HL-60 (cell line): Measurements from ENCODE around the gene DCC.

ENCODE experiments used
- DNase-seq, 2 experiments: peaks; one replicate each; pipeline ENCODE4 v3.0.0-alpha.2; 2010 to 2020; ENCODE audit warnings: low read depth in 1 of 2, low spot score in 1 of 2
- H3K27ac ChIP-seq: fragments of 250-450 bp; sonication (Bioruptor Pico); replicated peaks from 2 replicates; pipeline ENCODE4 v1.5.1; 2020; ENCODE audit warnings: mild to moderate bottlenecking, moderate library complexity
- H3K27me3 ChIP-seq: fragments of 250-450 bp; sonication (Bioruptor Pico); 2 replicates; pipeline ENCODE4 v1.5.1; 2021; ENCODE audit warnings: mild to moderate bottlenecking, moderate library complexity; ENCODE audit not compliant: insufficient read depth, poor library complexity, severe bottlenecking
- H3K4me3 ChIP-seq: replicated peaks from 2 replicates; pipeline ENCODE4 v1.5.1; 2011; ENCODE audit warnings: mild to moderate bottlenecking, control low read depth, low read length; ENCODE audit not compliant: insufficient read depth
- GABPA ChIP-seq: IDR thresholded peaks from 2 replicates; pipeline ENCODE4 v1.6.1; 2012; ENCODE audit warnings: low read depth
- POLR2AphosphoS5 ChIP-seq: IDR thresholded peaks from 2 replicates; pipeline ENCODE4 v1.6.1; 2012; ENCODE audit warnings: low read depth
- SPI1 ChIP-seq: IDR thresholded peaks from 2 replicates; pipeline ENCODE4 v1.6.1; 2012; ENCODE audit warnings: low read depth, mild to moderate bottlenecking, borderline replicate concordance
- TF ChIP-seq, protein P1 (sequence below): IDR thresholded peaks from 2 replicates; pipeline ENCODE4 v1.6.1; 2012; ENCODE audit warnings: low read depth; ENCODE audit not compliant: insufficient replicate concordance
- TF ChIP-seq, protein P2 (sequence below): IDR thresholded peaks from one replicate; pipeline ENCODE4 v1.5.1; 2011; ENCODE audit warnings: low read length, control low read depth, inconsistent platforms; ENCODE audit not compliant: insufficient read depth

DCC gene

DNA sequence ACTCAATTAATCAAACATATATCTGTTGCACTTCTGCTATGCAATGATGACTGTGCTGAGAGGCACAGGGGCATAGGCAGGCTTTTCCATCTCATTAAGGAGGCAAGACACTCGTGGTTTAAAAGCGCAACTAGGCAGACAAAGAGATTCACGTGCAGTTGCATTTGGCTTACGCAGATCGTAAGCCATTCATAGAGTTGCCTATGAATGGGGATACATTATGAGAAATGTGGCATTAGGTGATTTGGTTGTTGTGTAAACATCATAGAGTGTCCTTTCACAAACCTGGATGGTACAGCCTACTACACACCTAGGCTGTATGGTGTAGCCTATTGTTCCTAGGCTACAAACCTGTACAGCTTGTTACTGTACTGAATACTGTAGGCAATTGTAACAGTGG lies 284.7 kb downstream of the DCC start:
- Histone ChIP-seq H3K4me3 (no peak overlapping the region), H3K27me3 (no peaks in the 10 kb centered on the region), H3K27ac (no peak overlapping the region)
- TF ChIP-seq, protein P1, sequence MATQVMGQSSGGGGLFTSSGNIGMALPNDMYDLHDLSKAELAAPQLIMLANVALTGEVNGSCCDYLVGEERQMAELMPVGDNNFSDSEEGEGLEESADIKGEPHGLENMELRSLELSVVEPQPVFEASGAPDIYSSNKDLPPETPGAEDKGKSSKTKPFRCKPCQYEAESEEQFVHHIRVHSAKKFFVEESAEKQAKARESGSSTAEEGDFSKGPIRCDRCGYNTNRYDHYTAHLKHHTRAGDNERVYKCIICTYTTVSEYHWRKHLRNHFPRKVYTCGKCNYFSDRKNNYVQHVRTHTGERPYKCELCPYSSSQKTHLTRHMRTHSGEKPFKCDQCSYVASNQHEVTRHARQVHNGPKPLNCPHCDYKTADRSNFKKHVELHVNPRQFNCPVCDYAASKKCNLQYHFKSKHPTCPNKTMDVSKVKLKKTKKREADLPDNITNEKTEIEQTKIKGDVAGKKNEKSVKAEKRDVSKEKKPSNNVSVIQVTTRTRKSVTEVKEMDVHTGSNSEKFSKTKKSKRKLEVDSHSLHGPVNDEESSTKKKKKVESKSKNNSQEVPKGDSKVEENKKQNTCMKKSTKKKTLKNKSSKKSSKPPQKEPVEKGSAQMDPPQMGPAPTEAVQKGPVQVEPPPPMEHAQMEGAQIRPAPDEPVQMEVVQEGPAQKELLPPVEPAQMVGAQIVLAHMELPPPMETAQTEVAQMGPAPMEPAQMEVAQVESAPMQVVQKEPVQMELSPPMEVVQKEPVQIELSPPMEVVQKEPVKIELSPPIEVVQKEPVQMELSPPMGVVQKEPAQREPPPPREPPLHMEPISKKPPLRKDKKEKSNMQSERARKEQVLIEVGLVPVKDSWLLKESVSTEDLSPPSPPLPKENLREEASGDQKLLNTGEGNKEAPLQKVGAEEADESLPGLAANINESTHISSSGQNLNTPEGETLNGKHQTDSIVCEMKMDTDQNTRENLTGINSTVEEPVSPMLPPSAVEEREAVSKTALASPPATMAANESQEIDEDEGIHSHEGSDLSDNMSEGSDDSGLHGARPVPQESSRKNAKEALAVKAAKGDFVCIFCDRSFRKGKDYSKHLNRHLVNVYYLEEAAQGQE, result no peak
- TF ChIP-seq, protein P2, sequence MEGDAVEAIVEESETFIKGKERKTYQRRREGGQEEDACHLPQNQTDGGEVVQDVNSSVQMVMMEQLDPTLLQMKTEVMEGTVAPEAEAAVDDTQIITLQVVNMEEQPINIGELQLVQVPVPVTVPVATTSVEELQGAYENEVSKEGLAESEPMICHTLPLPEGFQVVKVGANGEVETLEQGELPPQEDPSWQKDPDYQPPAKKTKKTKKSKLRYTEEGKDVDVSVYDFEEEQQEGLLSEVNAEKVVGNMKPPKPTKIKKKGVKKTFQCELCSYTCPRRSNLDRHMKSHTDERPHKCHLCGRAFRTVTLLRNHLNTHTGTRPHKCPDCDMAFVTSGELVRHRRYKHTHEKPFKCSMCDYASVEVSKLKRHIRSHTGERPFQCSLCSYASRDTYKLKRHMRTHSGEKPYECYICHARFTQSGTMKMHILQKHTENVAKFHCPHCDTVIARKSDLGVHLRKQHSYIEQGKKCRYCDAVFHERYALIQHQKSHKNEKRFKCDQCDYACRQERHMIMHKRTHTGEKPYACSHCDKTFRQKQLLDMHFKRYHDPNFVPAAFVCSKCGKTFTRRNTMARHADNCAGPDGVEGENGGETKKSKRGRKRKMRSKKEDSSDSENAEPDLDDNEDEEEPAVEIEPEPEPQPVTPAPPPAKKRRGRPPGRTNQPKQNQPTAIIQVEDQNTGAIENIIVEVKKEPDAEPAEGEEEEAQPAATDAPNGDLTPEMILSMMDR, result no peak
- TF ChIP-seq GABPA, result no peak
- TF ChIP-seq POLR2AphosphoS5, result no peak
- no peak for TF ChIP-seq SPI1
- no peak for DNase-seq

DNA sequence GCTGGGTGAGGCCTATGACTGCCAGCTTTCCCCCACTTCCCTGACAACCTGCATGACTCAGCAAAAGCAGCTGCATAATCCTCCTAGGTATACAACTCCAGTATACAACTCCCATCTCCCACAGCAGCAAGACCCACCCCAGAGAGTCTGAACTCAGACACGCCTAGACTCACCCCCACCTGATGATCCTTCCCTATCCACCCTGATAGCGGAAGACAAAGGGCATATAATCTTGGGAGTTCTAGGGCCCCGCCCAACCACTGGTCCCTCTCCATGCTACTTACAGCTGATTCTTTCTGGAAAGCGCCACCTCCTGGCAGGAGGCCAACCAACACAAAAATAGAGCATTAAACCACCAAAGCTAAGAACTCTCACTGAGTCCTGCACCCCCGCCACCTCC lies 296.5 kb downstream of the DCC start:
- DNase-seq, result no peak
- no peak overlapping the region for H3K4me3 ChIP-seq
- H3K27ac ChIP-seq, result no peak overlapping the region
- H3K27me3 ChIP-seq, result no peaks in the 10 kb centered on the region
- TF ChIP-seq, protein P2, result no peak
- TF ChIP-seq GABPA (no peak), SPI1 (no peak), POLR2AphosphoS5 (no peak)
- TF ChIP-seq, protein P1, result no peak

DNA sequence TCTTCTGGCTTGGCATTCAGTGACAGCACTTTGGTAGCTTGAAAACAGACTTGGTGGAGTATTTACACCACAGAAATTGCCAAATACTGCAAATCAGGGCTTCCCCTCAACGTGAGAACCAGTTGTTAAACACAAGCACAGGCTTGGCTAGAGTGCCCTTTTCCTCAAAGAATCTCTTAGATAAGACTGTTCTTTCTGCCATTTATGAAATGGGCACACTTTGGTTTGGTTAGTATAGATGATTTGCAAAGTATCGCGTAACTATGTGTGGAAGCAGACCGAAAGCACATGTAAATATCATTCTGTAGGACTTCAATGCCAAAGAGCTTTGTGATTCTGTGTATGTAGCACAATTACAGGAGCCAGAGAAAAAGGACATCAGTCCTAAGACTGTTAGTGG lies 308.2 kb downstream of the DCC start:
- H3K4me3 ChIP-seq, result no peak overlapping the region
- no peak for TF ChIP-seq POLR2AphosphoS5
- no peak for TF ChIP-seq GABPA
- TF ChIP-seq, protein P2, result no peak
- no peak for TF ChIP-seq SPI1
- TF ChIP-seq, protein P1, result no peak
- no peaks in the 10 kb centered on the region for H3K27me3 ChIP-seq
- DNase-seq, result no peak
- no peak overlapping the region for H3K27ac ChIP-seq
